Colonic mucosa (tissue), 4 donors: ENCODE results near the gene PPP1R13B. TPM values are rescaled to one million over a fixed set of nuclear protein-coding genes. Genes with fewer than 3 reads are reported as not detected.
A peak's percentile ranks its signal among the peaks of the same experiment; 100 is the strongest.

Source experiments
- DNase-seq: peaks from one replicate; pipeline ENCODE4 v3.0.0-alpha.2; 2020
- H3K27ac ChIP-seq: fragments of 200-600 bp; one replicate; pipeline ENCODE4 v1.8.0; 2021
- H3K27me3 ChIP-seq: fragments of 200-600 bp; one replicate; pipeline ENCODE4 v1.8.0; 2021
- H3K36me3 ChIP-seq: fragments of 200-600 bp; one replicate; pipeline ENCODE4 v1.8.0; 2021
- H3K4me1 ChIP-seq: fragments of 200-600 bp; one replicate; pipeline ENCODE4 v1.8.0; 2021; ENCODE audit warnings: mild to moderate bottlenecking
- H3K4me3 ChIP-seq: fragments of 200-600 bp; one replicate; pipeline ENCODE4 v1.8.0; 2021
- H3K9ac ChIP-seq, 2 donors: one replicate each; pipeline ENCODE4 v1.7.0; 2013; ENCODE audit warnings: control low read depth in 2 of 2, low read depth in 2 of 2, low read length in 2 of 2
- H3K9me3 ChIP-seq: fragments of 200-600 bp; one replicate; pipeline ENCODE4 v1.8.0; 2021
- CTCF ChIP-seq: fragments of 200-600 bp; IDR thresholded peaks from one replicate; pipeline ENCODE4 v1.8.0; 2022; ENCODE audit warnings: antibody characterized with exemption, mild to moderate bottlenecking
- intact Hi-C: fragments of 100-400 bp; cut with DNase I; formaldehyde crosslinking; loops from one replicate; pipeline ENCODE4 v1.14.1; 2022
- total RNA-seq, 2 donors: library from RNA; stranded (reverse); fragmentation: NEBNext Ultra II Directional in 1 of 2; extraction: Animal tissue kit (Norgen Biotek cat#: 25700) in 1 of 2; gene quantifications; one replicate each; pipeline ENCODE4 v1.2.1, GENCODE V29; 2021
- donor health status: healthy.
- donor health status: DM: no; HTN: no; CAD: no.
- donor health status: DM: no; HTN: no; CAD: no.

PPP1R13B gene
- total RNA-seq, 2 donors from 2014 or later, result 41.1 to 48.3 TPM

- H3K27ac ChIP-seq, result peak overlapping the region; percentile 34
- peak; percentile 92 for DNase-seq
- H3K4me1 ChIP-seq, result peaks cover 3% of the 10 kb centered on the region
- no peak for TF ChIP-seq CTCF
- H3K9me3 ChIP-seq, result no peaks in the 10 kb centered on the region
- H3K27me3 ChIP-seq, result no peaks in the 10 kb centered on the region
- H3K9ac ChIP-seq, result peak overlapping the region; percentile 79 to 81
- intact Hi-C loops, result no loop called here
- no peaks in the 10 kb centered on the region for H3K36me3 ChIP-seq
- H3K4me3 ChIP-seq, result peak overlapping the region; percentile 38
Observed at GRCh38 chr14:103871596-103872480, 24.5 kb upstream of the PPP1R13B start.

- Histone ChIP-seq H3K9me3 (no peaks in the 10 kb centered on the region), H3K27me3 (no peaks in the 10 kb centered on the region), H3K36me3 (no peaks in the 10 kb centered on the region), H3K9ac (peak overlapping the region in 1 of 2 donors; percentile 81), H3K4me3 (no peak overlapping the region), H3K27ac (peak overlapping the region; percentile 34), H3K4me1 (peaks cover 3% of the 10 kb centered on the region)
- no peak for DNase-seq
- intact Hi-C loops, result no loop called here
- TF ChIP-seq CTCF, result no peak
Observed at GRCh38 chr14:103870891-103871595, 23.7 kb upstream of the PPP1R13B start.

GRCh38 chr14:103870144-103870876, 22.9 kb upstream of the PPP1R13B start:
- TF ChIP-seq CTCF, result no peak
- Histone ChIP-seq H3K36me3 (no peaks in the 10 kb centered on the region), H3K9ac (no peak overlapping the region), H3K4me1 (peaks cover 3% of the 10 kb centered on the region), H3K9me3 (no peaks in the 10 kb centered on the region), H3K4me3 (no peak overlapping the region), H3K27me3 (no peaks in the 10 kb centered on the region), H3K27ac (no peak overlapping the region)
- intact Hi-C loops, result no loop called here
- DNase-seq, result no peak

GRCh38 chr14:103869406-103870143, 22.2 kb upstream of the PPP1R13B start:
- H3K4me1 ChIP-seq, result peaks cover 3% of the 10 kb centered on the region
- intact Hi-C loops, result no loop called here
- no peak overlapping the region for H3K27ac ChIP-seq

More at GRCh38 chr14:103869406-103870143, 22.2 kb upstream of the PPP1R13B start:
- Histone ChIP-seq H3K9me3 (no peaks in the 10 kb centered on the region), H3K9ac (no peak overlapping the region), H3K4me3 (no peak overlapping the region), H3K36me3 (no peaks in the 10 kb centered on the region), H3K27me3 (no peaks in the 10 kb centered on the region)
- TF ChIP-seq CTCF, result no peak
- no peak for DNase-seq
